ENCODE results near the gene TAF5L.

DNA sequence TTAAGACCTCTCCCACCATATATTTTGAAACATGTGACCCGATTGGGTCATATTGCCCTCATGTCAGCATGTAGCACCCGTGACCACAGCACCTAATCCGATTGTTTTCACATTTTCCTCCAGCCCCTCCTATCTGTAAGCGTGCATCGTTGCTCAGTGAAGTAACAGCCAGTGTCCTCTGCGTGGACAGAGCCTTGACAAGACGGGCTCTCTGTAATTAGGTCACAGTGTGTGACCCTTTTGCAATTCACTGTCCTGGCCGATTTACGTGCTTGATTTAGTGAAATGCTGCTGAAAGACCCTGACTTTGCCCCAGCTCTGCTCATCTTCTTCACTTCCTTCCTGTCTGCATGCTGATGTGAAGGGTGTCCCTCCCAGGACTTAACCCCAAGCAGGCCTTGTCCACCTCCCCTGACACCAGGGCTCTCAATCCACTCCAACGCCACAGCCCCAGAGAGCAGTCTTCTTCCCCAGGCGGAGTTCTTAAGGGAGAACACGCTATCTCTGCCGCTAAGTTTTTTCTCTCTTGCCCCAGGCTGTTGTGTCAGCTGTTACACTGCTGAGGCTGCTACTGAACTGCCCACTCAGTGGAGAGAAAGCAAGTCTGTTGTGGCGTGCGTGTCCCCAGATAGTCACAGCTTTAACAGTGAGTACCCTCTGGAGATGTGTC, 19.5 kb upstream of the TAF5L start:
- TF ChIP-seq FOXA1 (IDR thresholded peaks at IDR 0.05) (no peak), FOXA1 (CRISPR knock-in tag; IDR thresholded peaks at IDR 0.05) (no peak), HOXD1 (CRISPR knock-in tag; IDR thresholded peaks at IDR 0.05) (no peak), ATF3 (CRISPR knock-in tag; IDR thresholded peaks at IDR 0.05) (no peak), NFYC (CRISPR knock-in tag; IDR thresholded peaks at IDR 0.05) (no peak)
- TF ChIP-seq, protein P1, sequence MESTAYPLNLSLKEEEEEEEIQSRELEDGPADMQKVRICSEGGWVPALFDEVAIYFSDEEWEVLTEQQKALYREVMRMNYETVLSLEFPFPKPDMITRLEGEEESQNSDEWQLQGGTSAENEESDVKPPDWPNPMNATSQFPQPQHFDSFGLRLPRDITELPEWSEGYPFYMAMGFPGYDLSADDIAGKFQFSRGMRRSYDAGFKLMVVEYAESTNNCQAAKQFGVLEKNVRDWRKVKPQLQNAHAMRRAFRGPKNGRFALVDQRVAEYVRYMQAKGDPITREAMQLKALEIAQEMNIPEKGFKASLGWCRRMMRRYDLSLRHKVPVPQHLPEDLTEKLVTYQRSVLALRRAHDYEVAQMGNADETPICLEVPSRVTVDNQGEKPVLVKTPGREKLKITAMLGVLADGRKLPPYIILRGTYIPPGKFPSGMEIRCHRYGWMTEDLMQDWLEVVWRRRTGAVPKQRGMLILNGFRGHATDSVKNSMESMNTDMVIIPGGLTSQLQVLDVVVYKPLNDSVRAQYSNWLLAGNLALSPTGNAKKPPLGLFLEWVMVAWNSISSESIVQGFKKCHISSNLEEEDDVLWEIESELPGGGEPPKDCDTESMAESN (CRISPR knock-in tag; conservative IDR thresholded peaks at IDR 0.05): no peak
